Lower leg skin (tissue), 3 donors: ENCODE results near the gene AURKAIP1.

Experiments used
- CTCF ChIP-seq, 3 donors: fragments of 450-650 bp; IDR thresholded peaks; one replicate each; pipeline ENCODE4 v1.5.1; 2016; ENCODE audit warnings: antibody characterized with exemption in 3 of 3, mild to moderate bottlenecking in 3 of 3, moderate library complexity in 2 of 3
- POLR2A ChIP-seq, 2 donors: fragments of 450-650 bp; IDR thresholded peaks; one replicate each; pipeline ENCODE4 v1.6.1; 2016 to 2017; ENCODE audit warnings: antibody characterized with exemption in 2 of 2, mild to moderate bottlenecking in 1 of 2, moderate library complexity in 1 of 2

- TF ChIP-seq CTCF (IDR thresholded peaks at IDR 0.05) (no peak), POLR2A (IDR thresholded peaks at IDR 0.05) (no peak)
Measured at GRCh38 chr1:1335283-1335682, 39.7 kb downstream of the AURKAIP1 start.
